HCT116 (cell line): Measurements from ENCODE around the gene MYPN. TPM values are rescaled to one million over a fixed set of nuclear protein-coding genes. Genes with fewer than 3 reads are reported as not detected.

Experiments
- ATAC-seq: fragments of 200-7000 bp; cut with Tn5 transposase; 2 replicates; pipeline ENCODE4 v1.9.1; 2020; ENCODE audit warnings: mild to moderate bottlenecking, moderate library complexity
- BruUV-seq: library from RNA; stranded (reverse); fragments of 400-500 nt; replicated peaks from 2 replicates; lab custom pipeline; 2021; lab: Mats Ljungman, UMichigan
- CTCF ChIA-PET: fragments of 300-600 bp; sonication (Branson Sonifier 250); formaldehyde crosslinking; loops from one replicate; lab custom pipeline; 2021; ENCODE audit warnings: antibody characterized with exemption; lab: Charles Lee
- POLR2A ChIA-PET: fragments of 300-600, 350-600 bp; sonication (Branson Sonifier 250); formaldehyde crosslinking; loops from one replicate; lab custom pipeline; 2021; ENCODE audit warnings: antibody characterized with exemption; lab: Charles Lee
- RAD21 ChIA-PET, 2 experiments: fragments of 300-600 bp; sonication (Branson Sonifier 250); formaldehyde crosslinking; loops; one replicate each; lab custom pipeline; 2023; ENCODE audit warnings: low total read pairs in 2 of 2; ENCODE audit not compliant: uncharacterized antibody in 2 of 2, unreplicated experiment in 2 of 2, low non-redundant PET in 1 of 2; lab: Charles Lee
- DNase-seq: peaks from one replicate; pipeline ENCODE4 v3.0.0-alpha.2; 2010; ENCODE audit warnings: low read depth, low spot score
- H2AFZ ChIP-seq: fragments of 200-600 bp; shearing (Covaris generic), sonication (generic); 2 replicates; pipeline ENCODE4 v1.6.1; 2017; ENCODE audit warnings: low read depth, mixed run types, mixed read lengths, antibody characterized with exemption, low read length; ENCODE audit not compliant: poor library complexity, severe bottlenecking
- H3K27ac ChIP-seq: 2 replicates; pipeline ENCODE4 v1.5.1; 2012; ENCODE audit warnings: low read depth, low read length
- H3K27me3 ChIP-seq: fragments of 200-600 bp; sonication (generic); 2 replicates; pipeline ENCODE4 v1.6.1; 2016; ENCODE audit warnings: mixed run types, low read length, mixed read lengths; ENCODE audit not compliant: insufficient read depth
- H3K36me3 ChIP-seq, 2 experiments: fragments of 200-500 bp in 1 of 2; fragments of 200-600 bp in 1 of 2; sonication (Bioruptor generic) in 1 of 2; sonication (generic) in 1 of 2; 2 replicates each; pipeline versions ENCODE4 v1.5.1 to v1.6.1; 2014 to 2016; ENCODE audit warnings: low read length in 2 of 2, inconsistent platforms in 1 of 2, mixed read lengths in 1 of 2, mixed run types in 1 of 2; ENCODE audit not compliant: insufficient read depth in 2 of 2, control insufficient read depth in 1 of 2
- H3K4me1 ChIP-seq, 2 experiments: fragments of 200-600 bp in 1 of 2; sonication (generic) in 1 of 2; 2 replicates each; pipeline versions ENCODE4 v1.5.1 to v1.6.1; 2012 to 2017; ENCODE audit warnings: low read length in 2 of 2, inconsistent platforms in 1 of 2, mild to moderate bottlenecking in 1 of 2, mixed read lengths in 1 of 2, mixed run types in 1 of 2, moderate library complexity in 1 of 2; ENCODE audit not compliant: insufficient read depth in 2 of 2, control insufficient read depth in 1 of 2
- H3K4me2 ChIP-seq: fragments of 200-600 bp; sonication (generic); 2 replicates; pipeline ENCODE4 v1.6.1; 2017; ENCODE audit warnings: mixed run types, low read length, mixed read lengths
- H3K4me3 ChIP-seq, 2 experiments: fragments of 200-600 bp in 1 of 2; sonication (generic) in 1 of 2; replicated peaks in 1 of 2; 2 replicates each; pipeline ENCODE4 v1.5.1; 2011 to 2016; ENCODE audit warnings: low read length in 2 of 2, control low read depth in 1 of 2, low read depth in 1 of 2, mild to moderate bottlenecking in 1 of 2, mixed read lengths in 1 of 2, mixed run types in 1 of 2
- H3K79me2 ChIP-seq: fragments of 200-600 bp; sonication (generic); 2 replicates; pipeline ENCODE4 v1.6.1; 2017; ENCODE audit warnings: mild to moderate bottlenecking, mixed run types, low read length, moderate library complexity, mixed read lengths; ENCODE audit not compliant: insufficient read depth
- H3K9ac ChIP-seq: fragments of 200-600 bp; sonication (generic); 2 replicates; pipeline ENCODE4 v1.6.1; 2016; ENCODE audit warnings: low read length, mixed read lengths
- H3K9me2 ChIP-seq: fragments of 200-600 bp; sonication (generic), shearing (Covaris generic); 2 replicates; pipeline ENCODE4 v1.6.1; 2017; ENCODE audit warnings: mixed run types, mild to moderate bottlenecking, moderate library complexity; ENCODE audit not compliant: insufficient read depth
- H3K9me3 ChIP-seq, 2 experiments: fragments of 200-500 bp in 1 of 2; fragments of 200-600 bp in 1 of 2; sonication (Bioruptor generic) in 1 of 2; sonication (generic) in 1 of 2; 2 replicates each; pipeline ENCODE4 v1.6.1; 2014 to 2017; ENCODE audit warnings: low read length in 2 of 2, mixed read lengths in 2 of 2, inconsistent platforms in 1 of 2, low read depth in 1 of 2, mild to moderate bottlenecking in 1 of 2, mixed run types in 1 of 2, moderate library complexity in 1 of 2; ENCODE audit not compliant: control insufficient read depth in 1 of 2, insufficient read depth in 1 of 2
- H4K20me1 ChIP-seq: fragments of 200-600 bp; sonication (generic), shearing (Covaris generic); 2 replicates; pipeline ENCODE4 v1.6.1; 2017; ENCODE audit warnings: mixed run types, mild to moderate bottlenecking, moderate library complexity; ENCODE audit not compliant: insufficient read depth
- CTCF ChIP-seq, 3 experiments: fragments of 200-600 bp in 1 of 3; sonication (generic) in 1 of 3; IDR thresholded peaks in 2 of 3; conservative IDR thresholded peaks in 1 of 3; 2 replicates each; pipeline ENCODE4 v1.5.1; 2012 to 2017; ENCODE audit warnings: low read depth in 2 of 3, low read length in 2 of 3, antibody characterized with exemption in 1 of 3, borderline replicate concordance in 1 of 3, control low read depth in 1 of 3, mild to moderate bottlenecking in 1 of 3, mixed read lengths in 1 of 3, mixed run types in 1 of 3, moderate library complexity in 1 of 3; ENCODE audit not compliant: insufficient read depth in 1 of 3
- ELF1 ChIP-seq: IDR thresholded peaks from 2 replicates; pipeline ENCODE4 v1.6.1; 2012; ENCODE audit warnings: low read depth, borderline replicate concordance
- EZH2phosphoT487 ChIP-seq: fragments of 200-600 bp; IDR thresholded peaks from 2 replicates; pipeline ENCODE4 v1.6.1; 2018; ENCODE audit warnings: antibody characterized with exemption, borderline replicate concordance
- FOSL1 ChIP-seq: IDR thresholded peaks from 2 replicates; pipeline ENCODE4 v1.6.1; 2012; ENCODE audit warnings: low read depth
- JUND ChIP-seq: IDR thresholded peaks from 2 replicates; pipeline ENCODE4 v1.6.1; 2012
- MAX ChIP-seq: IDR thresholded peaks from 2 replicates; pipeline ENCODE4 v1.6.1; 2012
- POLR2A ChIP-seq: IDR thresholded peaks from 2 replicates; pipeline ENCODE4 v1.7.0; 2011; ENCODE audit warnings: borderline replicate concordance; ENCODE audit not compliant: insufficient read depth, insufficient read length; ENCODE audit errors: extremely low read depth
- POLR2AphosphoS5 ChIP-seq: IDR thresholded peaks from 2 replicates; pipeline ENCODE4 v1.6.1; 2011; ENCODE audit warnings: mild to moderate bottlenecking, low read depth, low read length, moderate library complexity
- RAD21 ChIP-seq: IDR thresholded peaks from 2 replicates; pipeline ENCODE4 v1.6.1; 2012; ENCODE audit warnings: low read depth, mild to moderate bottlenecking
- REST ChIP-seq: IDR thresholded peaks from 2 replicates; pipeline ENCODE4 v1.6.1; 2012; ENCODE audit warnings: low read depth
- SIN3A ChIP-seq: IDR thresholded peaks from 2 replicates; pipeline ENCODE4 v1.6.1; 2012; ENCODE audit warnings: low read depth
- SRF ChIP-seq: IDR thresholded peaks from 2 replicates; pipeline ENCODE4 v1.6.1; 2012; ENCODE audit warnings: low read depth
- TCF7L2 ChIP-seq: IDR thresholded peaks from 2 replicates; pipeline ENCODE4 v1.7.0; 2011; ENCODE audit warnings: borderline replicate concordance, inconsistent platforms; ENCODE audit not compliant: insufficient read depth, insufficient read length; ENCODE audit errors: extremely low read depth
- YY1 ChIP-seq: IDR thresholded peaks from 2 replicates; pipeline ENCODE4 v1.6.1; 2011; ENCODE audit warnings: low read length, low read depth, moderate library complexity, mild to moderate bottlenecking; ENCODE audit not compliant: insufficient replicate concordance; ENCODE audit errors: extremely low read depth
- ZFX ChIP-seq: fragments of 450-650 bp; IDR thresholded peaks from 2 replicates; pipeline ENCODE4 v1.6.1; 2017
- ZNF274 ChIP-seq: fragments of 200-500 bp; sonication (Bioruptor generic); IDR thresholded peaks from 2 replicates; pipeline ENCODE4 v1.6.1; 2014; ENCODE audit warnings: mild to moderate bottlenecking, low read depth, low read length, inconsistent platforms
- intact Hi-C: fragments of 100-400 bp; cut with micrococcal nuclease; formaldehyde crosslinking; loops from 2 replicates; pipeline ENCODE4 v1.10.0; 2022
- total RNA-seq: library from RNA; stranded (reverse); gene quantifications from one replicate; pipeline ENCODE4 v1.2.1, GENCODE V29; 2021; ENCODE audit not compliant: unreplicated experiment
- TF ChIP-seq, protein P1 (sequence below): IDR thresholded peaks from 2 replicates; pipeline ENCODE4 v1.6.1; 2012

Gene MYPN
- total RNA-seq, 1 experiment from 2014 or later: 0.34 TPM

DNA sequence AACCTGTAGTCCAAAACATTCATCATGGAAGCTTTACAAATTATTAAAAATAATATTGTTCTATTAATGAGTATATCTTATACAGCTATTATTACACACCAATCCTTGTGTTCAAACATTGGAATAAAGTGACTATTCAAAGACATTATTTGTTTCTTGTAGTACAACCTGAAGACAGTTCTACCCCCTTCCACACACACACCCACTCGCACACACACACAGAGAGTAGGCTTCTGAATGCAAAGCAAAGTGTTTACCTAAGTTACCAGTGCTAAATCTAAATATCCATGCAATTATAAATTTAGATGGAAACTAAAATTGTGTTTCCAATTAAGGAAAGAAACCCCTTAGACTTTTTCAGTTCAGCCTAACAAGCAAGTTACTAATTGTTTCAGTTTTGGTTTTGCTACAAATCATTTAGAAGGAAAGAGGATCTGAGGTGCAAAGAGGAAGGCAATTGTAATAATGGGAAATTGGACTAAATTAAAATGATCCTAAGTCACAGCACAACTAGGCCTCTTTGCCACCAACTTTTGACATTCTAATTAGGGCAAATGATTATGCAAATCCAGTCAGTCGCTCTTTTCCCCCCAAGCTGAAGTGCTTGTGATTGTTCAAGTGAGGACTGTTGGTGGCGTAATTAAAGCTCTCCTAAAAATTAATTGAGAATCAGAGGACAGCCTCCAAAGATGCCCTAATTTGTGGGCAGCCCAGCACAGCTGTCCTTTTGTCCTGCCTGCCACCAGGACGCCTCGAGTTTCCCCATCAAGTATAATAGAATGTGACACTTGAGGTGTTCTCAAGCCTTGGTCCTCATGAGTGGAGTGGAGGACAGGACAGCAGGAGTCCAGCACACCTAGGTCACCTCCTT, 142.6 kb downstream of the MYPN start:
- Histone ChIP-seq H3K36me3 (no peaks in the 10 kb centered on the region), H3K4me2 (no peak overlapping the region), H4K20me1 (no peaks in the 10 kb centered on the region), H3K4me3 (no peak overlapping the region), H3K79me2 (no peaks in the 10 kb centered on the region), H3K27me3 (no peaks in the 10 kb centered on the region), H3K4me1 (no peaks in the 10 kb centered on the region), H2AFZ (no peak overlapping the region), H3K9me3 (no peaks in the 10 kb centered on the region), H3K9me2 (0 out of 2 replicates have a peak, but pooled peaks cover 5% of the 10 kb centered on the region), H3K9ac (no peak overlapping the region), H3K27ac (no peak overlapping the region)
- ChIA-PET POLR2A (no interaction called here), CTCF (no interaction called here), RAD21 (no interaction called here)
- ATAC-seq (no peak), DNase-seq (no peak)
- intact Hi-C loops: no loop called here
- no TSS peak for BruUV-seq
- TF ChIP-seq TCF7L2: no peak
- no peak for TF ChIP-seq EZH2phosphoT487
- TF ChIP-seq POLR2AphosphoS5: no peak
- no peak for TF ChIP-seq SIN3A
- TF ChIP-seq, protein P1, sequence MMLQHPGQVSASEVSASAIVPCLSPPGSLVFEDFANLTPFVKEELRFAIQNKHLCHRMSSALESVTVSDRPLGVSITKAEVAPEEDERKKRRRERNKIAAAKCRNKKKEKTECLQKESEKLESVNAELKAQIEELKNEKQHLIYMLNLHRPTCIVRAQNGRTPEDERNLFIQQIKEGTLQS: no peak
- no peak for TF ChIP-seq REST
- TF ChIP-seq JUND: no peak
- no peak for TF ChIP-seq CTCF (IDR thresholded peaks at IDR 0.05 in 2 of 3, conservative IDR thresholded peaks at IDR 0.05 in 1 of 3; ENCODE audit: borderline replicate concordance in 1 of 3, insufficient read depth in 1 of 3, low read depth in 2 of 3, low read length in 2 of 3)
- no peak for TF ChIP-seq POLR2A
- no peak for TF ChIP-seq ELF1
- no peak for TF ChIP-seq ZNF274
- no peak for TF ChIP-seq FOSL1
- TF ChIP-seq ZFX: no peak
- no peak for TF ChIP-seq RAD21
- no peak for TF ChIP-seq YY1
- TF ChIP-seq MAX: no peak
- no peak for TF ChIP-seq SRF
